Measurements from ENCODE around the gene LRRC32. TPM values are rescaled to one million over a fixed set of nuclear protein-coding genes. Genes with fewer than 3 reads are reported as not detected.
"Not testable (repeated sequence)": the region's sequence is repeated elsewhere in the genome, so short reads cannot be mapped to it uniquely, and the experiment has no call there.

The LRRC32 gene
- total RNA-seq, 4 donors from 2014 or later = 18.7 to 222 (median 68.7) TPM

DNA sequence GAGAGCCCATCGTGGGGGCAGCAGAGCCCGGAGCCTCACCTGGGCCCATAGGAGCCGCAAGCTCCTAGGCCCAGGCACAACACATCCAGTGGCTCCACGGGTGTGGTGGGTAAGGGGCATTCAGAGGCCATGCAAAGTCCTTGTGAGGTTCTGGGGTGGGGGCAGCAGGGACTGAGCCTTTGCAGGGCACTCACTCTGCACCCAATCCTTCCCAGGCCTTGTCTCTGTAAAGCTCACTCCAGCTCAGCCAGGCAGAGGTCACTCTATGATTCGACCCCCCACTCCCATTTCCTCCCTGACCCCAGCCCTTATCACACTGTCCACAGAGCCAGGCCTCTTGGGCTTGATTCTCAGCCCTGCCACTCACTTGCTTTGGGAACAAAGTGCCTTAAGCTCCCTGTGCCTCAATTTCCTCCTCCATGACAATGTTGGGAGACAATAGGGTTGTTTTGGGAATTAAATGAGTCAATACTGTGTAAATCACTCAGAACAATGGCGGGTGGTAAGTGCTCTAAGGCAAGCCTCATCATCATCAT lies 46.6 kb downstream of the LRRC32 start:
- no peak for ATAC-seq (ENCODE audit: low FRiP score)
- DNase-seq (ENCODE audit: low spot score) = no peak
- TF ChIP-seq, protein P1, sequence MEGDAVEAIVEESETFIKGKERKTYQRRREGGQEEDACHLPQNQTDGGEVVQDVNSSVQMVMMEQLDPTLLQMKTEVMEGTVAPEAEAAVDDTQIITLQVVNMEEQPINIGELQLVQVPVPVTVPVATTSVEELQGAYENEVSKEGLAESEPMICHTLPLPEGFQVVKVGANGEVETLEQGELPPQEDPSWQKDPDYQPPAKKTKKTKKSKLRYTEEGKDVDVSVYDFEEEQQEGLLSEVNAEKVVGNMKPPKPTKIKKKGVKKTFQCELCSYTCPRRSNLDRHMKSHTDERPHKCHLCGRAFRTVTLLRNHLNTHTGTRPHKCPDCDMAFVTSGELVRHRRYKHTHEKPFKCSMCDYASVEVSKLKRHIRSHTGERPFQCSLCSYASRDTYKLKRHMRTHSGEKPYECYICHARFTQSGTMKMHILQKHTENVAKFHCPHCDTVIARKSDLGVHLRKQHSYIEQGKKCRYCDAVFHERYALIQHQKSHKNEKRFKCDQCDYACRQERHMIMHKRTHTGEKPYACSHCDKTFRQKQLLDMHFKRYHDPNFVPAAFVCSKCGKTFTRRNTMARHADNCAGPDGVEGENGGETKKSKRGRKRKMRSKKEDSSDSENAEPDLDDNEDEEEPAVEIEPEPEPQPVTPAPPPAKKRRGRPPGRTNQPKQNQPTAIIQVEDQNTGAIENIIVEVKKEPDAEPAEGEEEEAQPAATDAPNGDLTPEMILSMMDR (IDR thresholded peaks at IDR 0.05) = no peak

DNA sequence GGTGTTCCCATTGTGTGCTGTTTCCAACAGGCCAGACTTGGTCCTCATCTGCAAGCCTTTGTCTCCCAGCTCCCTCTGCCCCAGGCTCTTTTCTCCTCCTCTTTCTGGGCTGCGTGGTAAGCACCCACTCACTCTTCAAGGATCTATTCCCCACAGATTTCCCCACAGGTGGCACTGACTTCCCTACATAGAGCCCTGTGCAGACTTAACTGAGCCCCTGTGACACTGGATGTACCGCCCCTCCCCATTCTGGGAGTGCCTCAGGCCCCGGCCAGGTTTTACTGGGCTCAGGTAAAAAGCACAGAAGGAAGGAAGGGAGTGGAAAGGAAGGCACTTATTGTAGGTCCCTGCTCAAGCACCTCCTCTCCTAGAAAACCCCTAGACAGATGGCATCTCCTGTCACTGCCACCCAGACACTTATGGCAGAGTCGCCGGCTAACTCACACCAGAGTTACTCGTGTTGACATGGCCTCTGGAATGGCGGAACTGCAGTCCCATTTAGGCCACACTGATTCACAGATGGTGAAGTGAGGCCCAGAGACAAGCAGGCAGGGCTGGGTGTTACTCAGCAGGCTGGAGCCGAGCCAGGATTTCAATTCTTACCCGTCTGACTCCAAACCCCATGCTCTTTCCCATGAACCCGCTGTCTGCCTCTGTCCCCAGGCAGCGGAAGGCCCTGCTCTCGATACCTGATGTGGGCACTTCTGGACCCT lies 47.2 kb downstream of the LRRC32 start:
- TF ChIP-seq, protein P1 (IDR thresholded peaks at IDR 0.05) = no peak
- ATAC-seq (ENCODE audit: low FRiP score) = no peak
- DNase-seq (ENCODE audit: low spot score) = no peak

DNA sequence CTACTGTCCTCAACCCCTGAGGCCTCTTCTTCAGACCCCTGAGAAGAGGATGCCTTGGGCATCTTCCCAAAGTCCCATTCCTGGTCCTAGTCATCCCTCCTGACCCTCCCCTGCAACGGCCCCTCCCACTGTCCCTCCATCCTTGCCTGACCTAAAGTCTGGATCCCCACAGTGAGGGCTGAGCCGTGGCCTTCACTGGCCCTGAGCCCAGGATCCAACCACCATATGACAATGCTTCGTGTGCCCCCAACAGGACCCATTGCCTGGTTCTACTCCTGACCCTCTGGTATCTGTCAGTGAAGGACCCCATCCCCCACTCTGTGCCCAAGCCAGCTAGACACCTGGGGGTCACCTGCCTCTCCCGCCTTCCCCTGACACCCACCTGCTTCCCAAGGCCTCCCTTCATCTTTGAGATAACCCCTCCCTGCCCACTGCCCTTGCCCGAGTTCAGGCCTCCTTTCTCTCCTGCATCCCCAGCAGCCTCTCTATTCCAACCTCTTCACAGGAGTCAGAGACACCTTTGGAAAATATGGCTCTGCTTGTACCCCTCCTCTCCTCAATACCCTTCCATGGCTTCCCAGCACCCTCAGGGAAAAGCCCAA lies 48.0 kb downstream of the LRRC32 start:
- TF ChIP-seq, protein P1 (IDR thresholded peaks at IDR 0.05) = no peak
- ATAC-seq (ENCODE audit: low FRiP score) = no peak

DNA sequence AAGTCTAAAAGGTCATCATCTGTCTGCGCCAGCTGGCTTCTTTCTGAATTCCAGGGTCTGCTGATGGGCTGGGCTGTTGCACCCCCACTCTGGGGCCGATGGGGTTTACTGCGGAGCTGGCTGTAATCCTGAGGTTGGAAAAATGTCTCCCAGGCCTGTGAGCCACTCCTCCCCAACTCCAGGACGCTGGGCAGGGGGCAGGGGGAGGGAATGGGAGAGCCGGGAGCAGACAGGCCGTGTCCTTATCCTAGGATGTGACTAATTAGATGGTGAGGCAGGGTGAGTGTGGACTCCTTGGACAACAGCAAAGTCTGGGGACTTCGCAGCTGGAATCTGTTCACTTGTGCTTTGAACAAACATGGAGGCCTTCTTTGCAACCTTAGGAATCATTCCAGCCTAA lies 48.7 kb downstream of the LRRC32 start:
- TF ChIP-seq, protein P1 (IDR thresholded peaks at IDR 0.05) = no peak
- DNase-seq (ENCODE audit: low spot score) (no peak), ATAC-seq (ENCODE audit: low FRiP score) (no peak)

More for the DNA sequence above, 48.0 kb downstream of the LRRC32 start:
- DNase-seq (ENCODE audit: low spot score) = no peak

DNA sequence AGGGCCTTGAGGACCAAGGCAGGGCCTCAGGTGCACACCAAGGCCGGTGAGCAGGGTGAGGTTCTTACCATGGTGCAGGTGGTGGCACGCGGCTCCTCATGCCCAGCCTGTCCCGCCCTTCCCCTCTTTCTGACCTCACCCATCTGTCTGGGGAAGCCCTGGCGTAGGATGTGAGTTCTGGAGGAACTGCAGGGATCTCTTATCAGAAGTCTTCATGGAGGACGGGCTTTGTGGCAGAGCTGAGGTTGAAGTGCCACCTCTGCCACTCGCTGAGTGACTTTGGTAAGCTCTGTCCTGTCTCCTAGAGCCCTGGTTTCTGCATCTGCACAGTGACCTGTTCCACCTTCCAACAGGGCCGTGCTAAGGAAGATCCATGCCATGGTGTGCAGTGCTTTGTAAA lies 49.1 kb downstream of the LRRC32 start:
- ATAC-seq (ENCODE audit: low FRiP score) (no peak), DNase-seq (ENCODE audit: low spot score) (no peak)
- TF ChIP-seq, protein P1 (IDR thresholded peaks at IDR 0.05) = no peak

DNA sequence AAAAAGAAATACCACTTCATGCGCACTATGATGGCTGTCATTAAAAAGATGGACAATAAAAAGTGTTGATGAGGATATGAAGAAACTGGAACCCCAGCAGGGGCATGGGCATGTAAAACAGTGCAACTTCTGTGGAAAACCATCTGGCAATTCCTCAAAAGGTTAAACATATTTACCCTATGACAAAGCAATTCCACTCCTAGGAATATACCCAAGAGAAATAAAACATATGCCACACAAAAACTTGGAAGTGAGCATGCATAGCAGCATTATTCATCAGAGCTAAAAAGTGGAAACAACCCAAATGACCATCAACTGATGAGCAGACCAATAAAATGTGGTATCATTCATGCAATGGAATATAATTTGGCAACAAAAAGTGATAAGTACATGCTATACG lies 50.1 kb downstream of the LRRC32 start:
- ATAC-seq (ENCODE audit: low FRiP score) (no peak), DNase-seq (ENCODE audit: low spot score) (no peak)

DNA sequence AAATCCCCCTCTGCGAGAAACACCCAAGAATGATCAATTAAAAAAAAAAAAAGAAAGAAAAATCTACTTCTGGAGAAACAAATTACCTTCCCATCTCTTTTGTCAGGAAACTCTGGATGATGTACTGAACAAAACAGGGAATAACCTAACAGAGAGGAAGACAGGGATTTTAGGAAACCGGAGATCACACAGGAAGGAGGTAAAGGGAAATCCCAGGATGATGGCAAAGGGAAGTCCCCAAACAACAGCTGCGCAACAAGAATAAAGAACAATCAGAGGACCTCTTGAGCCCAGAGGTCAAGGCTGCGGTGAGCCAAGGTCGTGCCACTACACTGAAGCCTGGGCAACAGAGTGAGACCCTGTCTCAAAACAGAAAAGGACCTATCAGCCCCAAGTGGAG lies 50.7 kb downstream of the LRRC32 start:
- not testable (repeated sequence) for ATAC-seq (ENCODE audit: low FRiP score)

More for the DNA sequence above, 50.1 kb downstream of the LRRC32 start:
- TF ChIP-seq, protein P1 (IDR thresholded peaks at IDR 0.05) = no peak

More for the DNA sequence above, 50.7 kb downstream of the LRRC32 start:
- not testable (repeated sequence) for DNase-seq (ENCODE audit: low spot score)
